ENCODE results near the gene RPF1. TPM values are rescaled to one million over a fixed set of nuclear protein-coding genes. Genes with fewer than 3 reads are reported as not detected.

The RPF1 gene
- polyA plus RNA-seq, 1 donor (not counting 4 experiments of a cell fraction or from before 2014, with no cell fraction given) = 57.8 TPM

DNA sequence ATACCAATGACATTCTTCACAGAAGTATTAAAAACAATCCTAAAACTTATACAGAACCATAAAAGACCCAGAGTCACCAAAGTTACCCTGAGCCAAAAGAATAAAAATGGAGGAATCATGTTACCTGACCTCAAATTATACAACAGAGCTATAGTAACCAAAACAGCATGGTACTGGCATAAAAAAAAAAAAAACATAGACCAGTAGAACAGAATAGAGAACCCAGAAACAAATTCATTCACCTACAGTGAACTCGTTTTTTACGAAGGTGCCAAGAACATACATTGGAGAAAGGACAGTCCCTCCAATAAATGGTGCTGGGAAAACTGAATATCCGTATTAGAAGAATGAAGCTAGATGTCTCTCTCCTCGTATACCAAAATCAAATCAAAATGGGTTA, 30.0 kb downstream of the RPF1 start:
- no peak overlapping the region for H3K27ac ChIP-seq (ENCODE audit: control insufficient read depth, insufficient read depth, low read length)
- DNase-seq (ENCODE audit: low read depth, low spot score) (no peak), FAIRE-seq (no peak)
- no peaks in the 10 kb centered on the region for H3K27me3 ChIP-seq (ENCODE audit: control insufficient read depth, extremely low read depth, insufficient read depth, low read length)
- no peaks in the 10 kb centered on the region for H3K36me3 ChIP-seq (ENCODE audit: control insufficient read depth in 2 of 2, extremely low read depth in 1 of 2, insufficient read depth in 2 of 2, low read length in 2 of 2)
- H3K79me2 ChIP-seq (ENCODE audit: control insufficient read depth, insufficient read depth, low read length) = peaks cover 17% of the 10 kb centered on the region
- no peaks in the 10 kb centered on the region for H3K9me3 ChIP-seq (ENCODE audit: control insufficient read depth, low read depth, low read length)
- no peak overlapping the region for H3K4me2 ChIP-seq (ENCODE audit: control insufficient read depth, extremely low read depth, insufficient read depth, low read depth, low read length)
- no peaks in the 10 kb centered on the region for H3K9me1 ChIP-seq (ENCODE audit: control insufficient read depth, extremely low read depth, insufficient read depth, low read length)
- H4K20me1 ChIP-seq (ENCODE audit: control insufficient read depth, extremely low read depth, insufficient read depth, low read length) = no peaks in the 10 kb centered on the region
- H2AFZ ChIP-seq (ENCODE audit: control insufficient read depth, low read length) = no peak overlapping the region
- H3K4me1 ChIP-seq (ENCODE audit: control insufficient read depth, extremely low read depth, insufficient read depth, low read length) = peaks cover 4% of the 10 kb centered on the region
- no peak overlapping the region for H3K4me3 ChIP-seq (ENCODE audit: control insufficient read depth in 2 of 3, extremely low read depth in 1 of 3, insufficient read depth in 2 of 3, low read depth in 1 of 3, low read length in 3 of 3)
- dilution Hi-C loops (cut with MboI; ENCODE audit: extremely low pct_ligation_motif_present, low sequenced_read_pairs) = no loop called here
- H3K9ac ChIP-seq (ENCODE audit: control insufficient read depth, extremely low read depth, insufficient read depth, low read length) = no peak overlapping the region
- TF ChIP-seq CTCF (optimal IDR thresholded peaks at IDR 0.05 in 1 of 3, IDR thresholded peaks at IDR 0.05 in 1 of 3, conservative IDR thresholded peaks at IDR 0.05 in 1 of 3; ENCODE audit: extremely low read depth in 1 of 3, insufficient read depth in 2 of 3, low read length in 3 of 3) (no peak), EZH2 (IDR thresholded peaks at IDR 0.05; ENCODE audit: low read length) (no peak)

- Histone ChIP-seq H3K79me2 (ENCODE audit: control insufficient read depth, insufficient read depth, low read length) (peaks cover 5% of the 10 kb centered on the region), H3K4me2 (ENCODE audit: control insufficient read depth, extremely low read depth, insufficient read depth, low read depth, low read length) (no peak overlapping the region), H3K9me1 (ENCODE audit: control insufficient read depth, extremely low read depth, insufficient read depth, low read length) (no peaks in the 10 kb centered on the region), H3K4me1 (ENCODE audit: control insufficient read depth, extremely low read depth, insufficient read depth, low read length) (no peaks in the 10 kb centered on the region), H3K4me3 (ENCODE audit: control insufficient read depth in 2 of 3, extremely low read depth in 1 of 3, insufficient read depth in 2 of 3, low read depth in 1 of 3, low read length in 3 of 3) (no peak overlapping the region), H4K20me1 (ENCODE audit: control insufficient read depth, extremely low read depth, insufficient read depth, low read length) (no peaks in the 10 kb centered on the region), H3K9me3 (ENCODE audit: control insufficient read depth, low read depth, low read length) (no peaks in the 10 kb centered on the region), H3K9ac (ENCODE audit: control insufficient read depth, extremely low read depth, insufficient read depth, low read length) (no peak overlapping the region), H3K27me3 (ENCODE audit: control insufficient read depth, extremely low read depth, insufficient read depth, low read length) (no peaks in the 10 kb centered on the region), H3K27ac (ENCODE audit: control insufficient read depth, insufficient read depth, low read length) (no peak overlapping the region), H3K36me3 (ENCODE audit: control insufficient read depth in 2 of 2, extremely low read depth in 1 of 2, insufficient read depth in 2 of 2, low read length in 2 of 2) (no peaks in the 10 kb centered on the region), H2AFZ (ENCODE audit: control insufficient read depth, low read length) (no peak overlapping the region)
- dilution Hi-C loops (cut with MboI; ENCODE audit: extremely low pct_ligation_motif_present, low sequenced_read_pairs) = no loop called here
- FAIRE-seq = no peak
- TF ChIP-seq CTCF (optimal IDR thresholded peaks at IDR 0.05 in 1 of 3, IDR thresholded peaks at IDR 0.05 in 1 of 3, conservative IDR thresholded peaks at IDR 0.05 in 1 of 3; ENCODE audit: extremely low read depth in 1 of 3, insufficient read depth in 2 of 3, low read length in 3 of 3) (no peak), EZH2 (IDR thresholded peaks at IDR 0.05; ENCODE audit: low read length) (no peak)
- no peak for DNase-seq (ENCODE audit: low read depth, low spot score)
These were observed 31.1 kb downstream of the RPF1 start for GRCh38 chr1:84510165-84510564.

Measured in keratinocyte (primary cell).